Mesendoderm (in vitro differentiated cells): ENCODE results near the gene LDLR.
"Not testable (repeated sequence)": the region's sequence is repeated elsewhere in the genome, so short reads cannot be mapped to it uniquely, and the experiment has no call there.

Source experiments
- DNase-seq: peaks from one replicate; pipeline ENCODE4 v3.0.0; 2013
- H2AK5ac ChIP-seq: 2 replicates; pipeline ENCODE4 v1.6.1; 2013; ENCODE audit warnings: low read length, inconsistent platforms
- H2BK120ac ChIP-seq: 2 replicates; pipeline ENCODE4 v1.6.1; 2013; ENCODE audit warnings: low read depth, mild to moderate bottlenecking, low read length, moderate library complexity, mixed read lengths
- H2BK15ac ChIP-seq: replicated peaks from 2 replicates; pipeline ENCODE4 v1.6.1; 2013; ENCODE audit warnings: low read depth, mild to moderate bottlenecking, moderate library complexity
- H2BK5ac ChIP-seq: 2 replicates; pipeline ENCODE4 v1.6.1; 2013; ENCODE audit warnings: low read length, inconsistent platforms
- H3K18ac ChIP-seq: 2 replicates; pipeline ENCODE4 v1.6.1; 2013; ENCODE audit warnings: mild to moderate bottlenecking, low read length, mixed read lengths
- H3K23ac ChIP-seq: one replicate; pipeline ENCODE4 v1.6.1; 2013; ENCODE audit warnings: low read length
- H3K27ac ChIP-seq: 2 replicates; pipeline ENCODE4 v1.5.1; 2013; ENCODE audit warnings: low read depth, mild to moderate bottlenecking, inconsistent platforms, low read length, moderate library complexity
- H3K27me3 ChIP-seq: 2 replicates; pipeline ENCODE4 v1.6.1; 2013; ENCODE audit warnings: low read length, control low read depth, mild to moderate bottlenecking, inconsistent platforms; ENCODE audit not compliant: insufficient read depth, poor library complexity
- H3K36me3 ChIP-seq: 2 replicates; pipeline ENCODE4 v1.6.1; 2013; ENCODE audit warnings: low read length, inconsistent platforms; ENCODE audit not compliant: control insufficient read depth, insufficient read depth
- H3K4ac ChIP-seq: one replicate; pipeline ENCODE4 v1.6.1; 2013; ENCODE audit warnings: low read depth, mild to moderate bottlenecking, low read length, moderate library complexity
- H3K4me1 ChIP-seq: 2 replicates; pipeline ENCODE4 v1.6.1; 2013; ENCODE audit warnings: low read depth, low read length, inconsistent platforms; ENCODE audit not compliant: control insufficient read depth
- H3K4me2 ChIP-seq: 2 replicates; pipeline ENCODE4 v1.6.1; 2013; ENCODE audit warnings: low read length
- H3K4me3 ChIP-seq: 2 replicates; pipeline ENCODE4 v1.5.1; 2013; ENCODE audit warnings: mild to moderate bottlenecking, low read length
- H3K56ac ChIP-seq: one replicate; pipeline ENCODE4 v1.6.1; 2013; ENCODE audit warnings: low read length
- H3K79me1 ChIP-seq: 2 replicates; pipeline ENCODE4 v1.6.1; 2013; ENCODE audit warnings: low read length, inconsistent platforms
- H3K79me2 ChIP-seq: 2 replicates; pipeline ENCODE4 v1.6.1; 2013; ENCODE audit warnings: mild to moderate bottlenecking, low read length; ENCODE audit not compliant: control insufficient read depth, insufficient read depth
- H3K9ac ChIP-seq: 2 replicates; pipeline ENCODE4 v1.6.1; 2013; ENCODE audit warnings: low read length, inconsistent platforms
- H4K5ac ChIP-seq: one replicate; pipeline ENCODE4 v1.6.1; 2013; ENCODE audit warnings: low read length
- H4K8ac ChIP-seq: one replicate; pipeline ENCODE4 v1.6.1; 2013; ENCODE audit warnings: low read depth, mild to moderate bottlenecking, control low read depth, low read length, moderate library complexity
- WGBS: extraction: QIAGEN DNeasy Blood & Tissue Kit; methylation state at CpG from one replicate; pipeline ENCODE4 v1.1.7; 2013; ENCODE audit warnings: low lambda C conversion rate, missing lambda C conversion rate; ENCODE audit not compliant: insufficient coverage; ENCODE audit errors: extremely low coverage; 5-methylcytosine and 5-hydroxymethylcytosine counted together

LDLR gene

GRCh38 chr19:11090014-11090263 lies 676 bp downstream of the LDLR start:
- not testable (repeated sequence) for H4K5ac ChIP-seq, H3K4me1 ChIP-seq, H3K23ac ChIP-seq, H3K4me2 ChIP-seq, DNase-seq, H3K36me3 ChIP-seq, H3K4ac ChIP-seq, H2AK5ac ChIP-seq, H2BK120ac ChIP-seq, H3K27me3 ChIP-seq, H2BK15ac ChIP-seq, H3K79me1 ChIP-seq, H4K8ac ChIP-seq
- Histone ChIP-seq H3K56ac (peak overlapping the region; percentile 94), H3K4me3 (peak overlapping the region; percentile 97), H3K27ac (peak overlapping the region; percentile 99), H3K9ac (peak overlapping the region; percentile 97), H2BK5ac (peak overlapping the region; percentile 93), H3K18ac (peak overlapping the region; percentile 100), H3K79me2 (peaks cover 51% of the 10 kb centered on the region)
- no CpG with 5 or more reads among the region's 15 CpGs for WGBS

GRCh38 chr19:11090264-11090996 lies 1.2 kb downstream of the LDLR start:
- Histone ChIP-seq H3K9ac (peak overlapping the region; percentile 100), H3K18ac (peak overlapping the region; percentile 100), H3K4ac (peak overlapping the region; percentile 83), H3K79me1 (no peaks in the 10 kb centered on the region), H3K23ac (peak overlapping the region; percentile 48), H3K27ac (peak overlapping the region; percentile 99), H2BK120ac (no peak overlapping the region), H3K4me2 (peak overlapping the region; percentile 99), H3K27me3 (no peaks in the 10 kb centered on the region), H2BK5ac (peak overlapping the region; percentile 93), H4K8ac (no peak overlapping the region), H3K79me2 (peaks cover 56% of the 10 kb centered on the region), H4K5ac (no peak overlapping the region), H3K4me3 (peak overlapping the region; percentile 97), H3K56ac (peak overlapping the region; percentile 97), H2BK15ac (no peak overlapping the region), H2AK5ac (no peak overlapping the region), H3K36me3 (peaks cover 9% of the 10 kb centered on the region), H3K4me1 (peaks cover 7% of the 10 kb centered on the region)
- peak; percentile 99 for DNase-seq
- no CpG with 5 or more reads among the region's 64 CpGs for WGBS

GRCh38 chr19:11090997-11091702 lies 1.9 kb downstream of the LDLR start:
- Histone ChIP-seq H3K27ac (peak overlapping the region; percentile 76), H3K4me2 (peak overlapping the region; percentile 99), H2AK5ac (no peak overlapping the region), H3K23ac (no peak overlapping the region), H4K8ac (no peak overlapping the region), H2BK15ac (no peak overlapping the region), H2BK5ac (peak overlapping the region; percentile 80), H3K56ac (peak overlapping the region; percentile 97), H3K36me3 (peaks cover 11% of the 10 kb centered on the region), H3K79me2 (peaks cover 63% of the 10 kb centered on the region), H4K5ac (no peak overlapping the region), H3K4me3 (peak overlapping the region; percentile 92), H3K9ac (peak overlapping the region; percentile 100), H3K79me1 (no peaks in the 10 kb centered on the region), H3K4me1 (peaks cover 7% of the 10 kb centered on the region), H3K27me3 (no peaks in the 10 kb centered on the region), H2BK120ac (no peak overlapping the region), H3K4ac (peak overlapping the region; percentile 83), H3K18ac (peak overlapping the region; percentile 53)
- no CpG with 5 or more reads among the region's 11 CpGs for WGBS
- no peak for DNase-seq

- Histone ChIP-seq H3K18ac (no peak overlapping the region), H3K4me1 (peaks cover 7% of the 10 kb centered on the region), H2BK15ac (no peak overlapping the region), H3K4me2 (peak overlapping the region; percentile 96), H3K79me2 (peaks cover 69% of the 10 kb centered on the region), H3K27ac (peak overlapping the region; percentile 68), H3K56ac (peak overlapping the region; percentile 97), H3K9ac (peak overlapping the region; percentile 100), H4K5ac (no peak overlapping the region), H3K79me1 (peaks cover 2% of the 10 kb centered on the region), H3K4me3 (peak overlapping the region; percentile 19), H3K23ac (peak overlapping the region; percentile 91), H4K8ac (no peak overlapping the region), H2AK5ac (no peak overlapping the region), H3K27me3 (no peaks in the 10 kb centered on the region), H3K4ac (no peak overlapping the region), H2BK120ac (no peak overlapping the region), H3K36me3 (peaks cover 15% of the 10 kb centered on the region), H2BK5ac (peak overlapping the region; percentile 70)
- DNase-seq, result peak; percentile 97
- no CpG with 5 or more reads among the region's 8 CpGs for WGBS
Measured at GRCh38 chr19:11091703-11092153, 2.5 kb downstream of the LDLR start.

- DNase-seq, result no peak
- Histone ChIP-seq H3K36me3 (peaks cover 15% of the 10 kb centered on the region), H3K4me2 (peak overlapping the region; percentile 10), H3K27me3 (no peaks in the 10 kb centered on the region), H3K27ac (no peak overlapping the region), H3K56ac (peak overlapping the region; percentile 45), H3K79me2 (peaks cover 73% of the 10 kb centered on the region), H4K5ac (no peak overlapping the region), H2BK120ac (no peak overlapping the region), H3K9ac (no peak overlapping the region), H3K18ac (no peak overlapping the region), H4K8ac (no peak overlapping the region), H3K23ac (no peak overlapping the region), H3K4me3 (no peak overlapping the region), H2AK5ac (no peak overlapping the region), H2BK15ac (no peak overlapping the region), H3K79me1 (peaks cover 2% of the 10 kb centered on the region), H3K4ac (no peak overlapping the region), H3K4me1 (peaks cover 7% of the 10 kb centered on the region), H2BK5ac (no peak overlapping the region)
- WGBS, result no CpG with 5 or more reads among the region's 6 CpGs
Measured at GRCh38 chr19:11092181-11092538, 2.9 kb downstream of the LDLR start.
